ENCODE results near the gene UBXN2A. TPM values are rescaled to one million over a fixed set of nuclear protein-coding genes. Genes with fewer than 3 reads are reported as not detected.

The UBXN2A gene
- total RNA-seq, 1 donor from 2014 or later: 16.2 TPM

GRCh38 chr2:23904215-23904614 is 36.0 kb upstream of the UBXN2A start:
- no peaks in the 10 kb centered on the region for H3K27me3 ChIP-seq (ENCODE audit: control insufficient read depth, insufficient read depth, low read length)
- H3K36me3 ChIP-seq (ENCODE audit: control insufficient read depth, insufficient read depth, low read length): no peaks in the 10 kb centered on the region
- TF ChIP-seq CTCF (IDR thresholded peaks at IDR 0.05; ENCODE audit: insufficient read depth, low read length, poor library complexity, severe bottlenecking): no peak
- H3K4me3 ChIP-seq (ENCODE audit: low read depth, low read length): no peak overlapping the region
- no peak for DNase-seq (ENCODE audit: low read depth)

- Histone ChIP-seq H3K4me3 (ENCODE audit: low read depth, low read length) (no peak overlapping the region), H3K36me3 (ENCODE audit: control insufficient read depth, insufficient read depth, low read length) (no peaks in the 10 kb centered on the region), H3K27me3 (ENCODE audit: control insufficient read depth, insufficient read depth, low read length) (no peaks in the 10 kb centered on the region)
- no peak for DNase-seq (ENCODE audit: low read depth)
- TF ChIP-seq CTCF (IDR thresholded peaks at IDR 0.05; ENCODE audit: insufficient read depth, low read length, poor library complexity, severe bottlenecking): no peak
Measured at GRCh38 chr2:23904692-23905091, 35.6 kb upstream of the UBXN2A start.

GRCh38 chr2:23905155-23905554 is 35.1 kb upstream of the UBXN2A start:
- Histone ChIP-seq H3K27me3 (ENCODE audit: control insufficient read depth, insufficient read depth, low read length) (no peaks in the 10 kb centered on the region), H3K36me3 (ENCODE audit: control insufficient read depth, insufficient read depth, low read length) (no peaks in the 10 kb centered on the region), H3K4me3 (ENCODE audit: low read depth, low read length) (no peak overlapping the region)
- DNase-seq (ENCODE audit: low read depth): no peak
- no peak for TF ChIP-seq CTCF (IDR thresholded peaks at IDR 0.05; ENCODE audit: insufficient read depth, low read length, poor library complexity, severe bottlenecking)

- no peak for TF ChIP-seq CTCF (IDR thresholded peaks at IDR 0.05; ENCODE audit: insufficient read depth, low read length, poor library complexity, severe bottlenecking)
- Histone ChIP-seq H3K27me3 (ENCODE audit: control insufficient read depth, insufficient read depth, low read length) (no peaks in the 10 kb centered on the region), H3K36me3 (ENCODE audit: control insufficient read depth, insufficient read depth, low read length) (no peaks in the 10 kb centered on the region), H3K4me3 (ENCODE audit: low read depth, low read length) (no peak overlapping the region)
- no peak for DNase-seq (ENCODE audit: low read depth)
Measured at GRCh38 chr2:23912054-23912453, 28.2 kb upstream of the UBXN2A start.

- Histone ChIP-seq H3K27me3 (ENCODE audit: control insufficient read depth, insufficient read depth, low read length) (no peaks in the 10 kb centered on the region), H3K4me3 (ENCODE audit: low read depth, low read length) (no peak overlapping the region), H3K36me3 (ENCODE audit: control insufficient read depth, insufficient read depth, low read length) (no peaks in the 10 kb centered on the region)
- TF ChIP-seq CTCF (IDR thresholded peaks at IDR 0.05; ENCODE audit: insufficient read depth, low read length, poor library complexity, severe bottlenecking): no peak
- no peak for DNase-seq (ENCODE audit: low read depth)
Measured at GRCh38 chr2:23915327-23915726, 24.9 kb upstream of the UBXN2A start.

- TF ChIP-seq CTCF (IDR thresholded peaks at IDR 0.05; ENCODE audit: insufficient read depth, low read length, poor library complexity, severe bottlenecking): no peak
- no peak for DNase-seq (ENCODE audit: low read depth)
- no peaks in the 10 kb centered on the region for H3K27me3 ChIP-seq (ENCODE audit: control insufficient read depth, insufficient read depth, low read length)
- no peaks in the 10 kb centered on the region for H3K36me3 ChIP-seq (ENCODE audit: control insufficient read depth, insufficient read depth, low read length)
- H3K4me3 ChIP-seq (ENCODE audit: low read depth, low read length): no peak overlapping the region
Measured at GRCh38 chr2:23916727-23917405, 23.4 kb upstream of the UBXN2A start.
